Inflammatory macrophage treated with lipopolysaccharide for 1 hour (primary cell): ENCODE results near the gene FLAD1.

Experiments
- DNase-seq, 2 donors: peaks; one replicate each; pipeline ENCODE4 v3.0.0-alpha.2; 2020 to 2022

Gene FLAD1

GRCh38 chr1:154992721-154993571 is 9.8 kb downstream of the FLAD1 start:
- DNase-seq: no peak

- no peak for DNase-seq
Observed at GRCh38 chr1:154993572-154994268, 10.6 kb downstream of the FLAD1 start, which contains the start of gene LENEP. LENEP (plus strand) TSS chr1:154993586; CDS start chr1:154993608, 22 bp downstream.

- DNase-seq: no peak
Observed at GRCh38 chr1:154994269-154994587, 11.1 kb downstream of the FLAD1 start.

GRCh38 chr1:154994591-154994990 is 11.4 kb downstream of the FLAD1 start:
- no peak for DNase-seq

GRCh38 chr1:154995301-154995983 is 12.3 kb downstream of the FLAD1 start:
- DNase-seq: peak; percentile 45 to 64

- peak; percentile 55 to 61 for DNase-seq
Observed at GRCh38 chr1:154996966-154997701, 14.0 kb downstream of the FLAD1 start.

GRCh38 chr1:154998201-154998780 is 15.1 kb downstream of the FLAD1 start:
- DNase-seq: no peak

GRCh38 chr1:154998818-154999570 is 15.8 kb downstream of the FLAD1 start:
- DNase-seq: peak in 1 of 2 donors; percentile 59

GRCh38 chr1:154999571-155000410 is 16.6 kb downstream of the FLAD1 start:
- no peak for DNase-seq

- DNase-seq: no peak
Observed at GRCh38 chr1:155000411-155000725, 17.2 kb downstream of the FLAD1 start.

GRCh38 chr1:155000726-155001424 is 17.7 kb downstream of the FLAD1 start:
- peak in 1 of 2 donors; percentile 60 for DNase-seq

GRCh38 chr1:155001425-155001674 is 18.2 kb downstream of the FLAD1 start:
- no peak for DNase-seq

- DNase-seq: peak; percentile 98 to 99
Observed at GRCh38 chr1:155001675-155002463, 18.7 kb downstream of the FLAD1 start.

- DNase-seq: no peak
Observed at GRCh38 chr1:155002464-155003226, 19.5 kb downstream of the FLAD1 start, which contains the start of gene ZBTB7B. ZBTB7B (plus strand) TSS chr1:155002802; CDS start chr1:155014661, 11,859 bp downstream.

GRCh38 chr1:155003227-155003765 is 20.2 kb downstream of the FLAD1 start:
- no peak for DNase-seq

GRCh38 chr1:155003766-155004351 is 20.7 kb downstream of the FLAD1 start:
- DNase-seq: no peak

- DNase-seq: no peak
Observed at GRCh38 chr1:155004352-155005075, 21.4 kb downstream of the FLAD1 start.
